ELF-1 (cell line): ENCODE measurements around the gene PAIP2.
"Not testable (repeated sequence)": the region's sequence is repeated elsewhere in the genome, so short reads cannot be mapped to it uniquely, and the experiment has no call there.

Source experiments
- DNase-seq: peaks from one replicate; pipeline ENCODE4 v3.0.0-alpha.2; 2016; ENCODE audit warnings: low read depth, low spot score

The PAIP2 gene, protein sequence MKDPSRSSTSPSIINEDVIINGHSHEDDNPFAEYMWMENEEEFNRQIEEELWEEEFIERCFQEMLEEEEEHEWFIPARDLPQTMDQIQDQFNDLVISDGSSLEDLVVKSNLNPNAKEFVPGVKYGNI

DNA sequence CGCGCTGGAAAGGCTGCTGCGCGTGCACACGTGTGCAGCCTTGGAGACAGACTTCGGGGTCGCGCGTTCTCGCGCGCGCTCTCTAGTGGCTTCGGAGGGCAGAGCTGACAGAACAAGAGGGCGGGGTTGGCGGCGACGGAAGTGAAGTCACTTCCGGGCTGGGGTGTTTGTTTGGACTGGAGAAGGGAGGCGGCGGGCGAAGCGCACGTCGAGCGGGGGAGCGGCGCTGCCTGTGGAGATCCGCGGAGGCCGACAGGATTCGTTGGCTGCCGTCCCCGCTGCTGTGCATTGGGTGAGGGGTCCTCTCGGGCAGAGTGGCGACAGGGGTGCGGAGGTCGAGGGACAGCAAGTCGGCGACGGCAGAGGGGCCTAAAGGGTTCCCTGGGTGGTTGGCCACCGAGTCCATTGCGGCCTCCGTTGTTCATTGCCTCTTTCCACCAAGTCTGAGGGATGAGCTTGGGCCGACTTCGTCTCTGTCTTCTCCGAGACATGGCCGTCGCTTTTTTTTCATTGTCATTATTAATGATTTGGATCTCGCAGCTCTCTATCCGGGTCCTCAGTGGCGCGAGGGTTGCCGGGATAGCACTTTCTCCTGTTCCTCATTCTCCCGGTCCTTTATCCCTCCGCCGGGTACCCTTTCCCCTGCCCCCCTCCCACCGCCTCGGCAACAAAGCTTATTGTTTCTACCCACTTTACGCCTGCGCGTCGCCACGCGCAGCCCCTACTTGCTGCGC lies at the start of gene PAIP2:
PAIP2 (plus strand) TSS at position 166 of the 734 bp plus-strand sequence. CDS start 21,931 bp downstream, outside the sequence.
- peak; percentile 99 for DNase-seq

DNA sequence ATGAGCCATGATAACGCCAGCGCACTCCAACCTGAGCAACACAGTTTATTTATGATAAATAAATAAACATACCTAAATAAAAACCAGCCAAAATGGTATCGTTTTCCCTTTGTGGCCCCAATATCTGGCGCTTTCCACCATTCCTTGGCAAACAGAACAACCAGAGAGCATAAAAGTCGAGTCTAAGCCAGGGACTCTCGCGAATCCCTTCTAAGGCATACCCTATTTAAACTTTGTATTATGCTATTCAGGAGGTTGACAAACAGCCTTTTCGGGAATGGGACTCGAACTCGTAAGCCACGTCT lies 48.5 kb upstream of the PAIP2 start:
- DNase-seq = no peak

DNA sequence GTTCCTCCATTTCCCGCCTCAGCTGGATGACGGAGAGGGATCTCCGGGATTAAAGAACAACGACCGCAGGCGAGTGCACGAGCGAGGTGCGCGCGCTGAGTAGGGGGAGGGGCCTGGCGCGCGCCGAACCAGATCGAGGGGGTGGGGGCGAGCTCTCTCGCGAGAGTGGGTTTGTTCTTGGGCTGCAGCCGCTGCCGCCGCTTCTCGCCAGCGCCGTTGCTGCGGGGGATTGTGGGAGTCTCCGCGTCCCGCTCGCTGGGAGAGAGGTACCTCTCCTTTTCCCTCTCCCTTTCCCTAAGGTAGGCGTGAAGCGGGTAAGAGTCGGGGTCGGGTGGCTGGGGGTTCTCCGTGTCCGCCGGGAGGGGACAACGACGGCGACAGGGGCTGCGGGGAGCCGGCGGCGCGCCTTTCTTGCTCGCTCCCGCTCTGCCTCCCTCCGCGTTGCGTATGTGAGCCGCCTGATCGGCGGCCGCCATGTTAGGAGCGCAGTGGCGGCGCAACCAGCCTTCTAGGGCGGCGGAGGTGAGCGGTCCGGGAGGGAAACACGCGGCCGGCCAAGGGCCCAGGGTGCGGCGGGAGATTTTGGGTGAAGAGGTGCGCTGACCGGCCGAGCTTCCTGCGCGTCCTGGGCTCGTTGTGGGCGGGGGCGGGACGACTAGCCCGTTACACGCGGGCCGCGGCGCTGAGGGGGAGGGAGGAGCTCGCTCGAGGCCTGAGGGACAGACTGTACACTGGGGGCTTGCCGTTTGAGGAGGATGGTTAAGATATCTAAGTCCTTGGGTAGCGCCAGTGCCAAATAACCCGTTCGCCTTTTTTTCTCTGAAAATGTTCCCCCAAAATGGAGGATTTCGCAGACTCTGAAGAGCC lies 47.9 kb upstream of the PAIP2 start, which contains the start of gene MATR3:
MATR3 (plus strand) TSS at position 234 of the 867 bp plus-strand sequence. CDS start 13,676 bp downstream, outside the sequence.
- DNase-seq = peak; percentile 97

DNA sequence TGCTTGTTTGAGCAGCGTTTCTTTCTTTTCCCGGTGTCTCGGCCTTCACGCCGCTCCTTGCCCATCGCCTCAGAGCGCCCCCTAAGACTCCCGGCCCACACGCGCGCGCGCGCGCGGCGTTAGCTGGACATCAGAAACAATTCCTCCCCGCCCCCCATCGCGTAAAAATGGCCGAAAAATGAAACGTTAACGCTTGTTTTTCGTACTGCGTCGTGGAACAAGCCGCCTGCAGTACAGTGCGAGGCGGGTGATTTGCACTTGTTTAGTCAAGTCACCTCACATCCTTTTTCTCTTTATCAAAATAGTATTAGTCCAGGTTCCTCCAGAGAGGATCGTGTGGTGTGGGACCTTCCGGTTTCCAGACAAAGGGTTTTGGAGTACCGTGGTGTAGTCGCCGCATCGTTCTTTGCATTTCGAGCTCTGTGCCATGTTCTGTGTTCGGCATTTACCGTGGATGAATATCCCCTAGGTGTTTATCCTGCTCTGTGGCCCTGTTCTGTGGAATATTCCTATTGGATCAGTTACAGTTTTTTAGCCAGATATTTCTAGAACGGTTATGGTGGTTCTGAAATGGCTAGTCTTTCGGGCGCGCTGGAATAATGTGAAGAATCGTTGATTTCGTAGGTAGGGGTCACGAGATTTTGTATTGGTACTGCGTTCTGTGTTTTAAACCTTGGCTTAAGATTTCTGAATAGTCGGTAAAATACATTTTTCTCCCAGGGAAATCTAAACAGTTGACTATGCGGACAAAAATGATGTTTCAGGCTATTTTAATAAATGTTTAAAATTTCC lies 47.1 kb upstream of the PAIP2 start:
- peak; percentile 86 for DNase-seq

DNA sequence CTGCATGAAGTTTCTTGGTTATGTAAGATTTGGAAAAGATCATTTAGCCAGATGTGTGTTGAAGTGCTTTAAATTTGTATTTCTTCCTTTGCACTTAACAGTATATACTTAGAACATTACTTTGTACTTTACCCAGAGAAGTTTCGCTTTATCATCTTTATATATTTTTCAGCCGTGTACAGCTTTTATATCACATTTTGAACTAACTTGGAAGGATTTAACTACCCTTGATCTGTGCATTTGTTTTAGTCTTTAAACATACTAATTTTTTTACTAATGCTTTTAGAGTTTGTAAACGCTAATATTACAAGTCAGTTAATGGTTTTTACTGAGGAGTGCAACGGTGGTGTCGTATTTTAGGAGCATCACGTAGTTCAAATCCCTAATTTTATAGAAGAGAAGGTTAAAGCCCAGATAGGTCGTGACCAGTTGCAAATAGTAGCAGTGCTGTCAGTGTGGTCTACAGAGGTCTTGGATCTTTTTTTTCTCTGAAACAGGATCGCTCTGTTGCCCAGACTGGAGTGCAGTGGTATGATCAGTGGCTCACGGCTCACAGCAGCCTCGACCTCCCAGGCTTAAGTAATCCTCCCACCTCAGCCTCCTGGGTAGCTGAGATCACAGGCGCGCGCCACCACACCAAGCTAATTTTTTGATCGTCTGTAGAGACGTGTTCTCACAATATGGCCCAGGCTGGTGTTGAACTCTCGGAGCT lies 46.2 kb upstream of the PAIP2 start:
- DNase-seq = peak; percentile 81

DNA sequence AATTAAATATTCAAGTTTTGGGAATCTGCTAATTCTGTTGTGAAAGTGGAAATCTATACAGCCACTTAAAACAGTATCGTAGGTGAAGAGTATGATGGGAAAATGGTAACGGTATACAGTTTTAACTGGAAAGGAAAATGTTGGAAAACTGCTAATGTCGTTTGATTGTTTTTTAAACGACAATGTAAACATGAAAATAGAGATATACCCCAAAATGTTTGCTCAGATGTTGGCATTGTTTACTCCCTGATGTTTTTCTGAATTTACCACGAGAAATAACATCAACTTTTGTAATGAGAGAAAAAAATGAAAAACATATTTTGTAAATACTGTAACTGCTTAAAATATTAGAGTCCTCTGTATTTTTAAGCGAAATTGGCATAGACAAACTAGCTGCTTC lies 45.5 kb upstream of the PAIP2 start:
- no peak for DNase-seq

DNA sequence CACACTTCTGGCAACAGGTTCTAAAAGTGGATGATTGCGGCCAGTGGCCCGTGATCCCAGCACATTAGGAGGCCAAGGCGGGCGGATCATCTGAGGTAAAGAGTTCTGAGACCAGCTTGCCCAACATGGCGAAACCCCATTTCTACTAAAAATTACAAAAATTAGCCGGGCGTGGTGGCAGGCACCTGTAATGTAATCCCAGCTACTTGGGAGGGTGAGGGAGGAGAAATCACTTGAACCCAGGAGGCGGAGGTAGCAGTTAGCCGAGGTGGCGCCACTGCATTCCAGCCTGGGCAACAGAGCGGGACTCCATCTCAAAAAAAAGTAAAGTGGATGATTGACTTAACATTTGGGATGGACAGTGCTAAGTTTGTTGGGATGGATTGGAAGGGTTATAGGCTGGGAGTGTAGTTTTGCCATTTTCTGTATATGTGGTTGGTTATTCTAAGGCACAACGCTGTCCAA lies 44.8 kb upstream of the PAIP2 start:
- DNase-seq = peak; percentile 56

DNA sequence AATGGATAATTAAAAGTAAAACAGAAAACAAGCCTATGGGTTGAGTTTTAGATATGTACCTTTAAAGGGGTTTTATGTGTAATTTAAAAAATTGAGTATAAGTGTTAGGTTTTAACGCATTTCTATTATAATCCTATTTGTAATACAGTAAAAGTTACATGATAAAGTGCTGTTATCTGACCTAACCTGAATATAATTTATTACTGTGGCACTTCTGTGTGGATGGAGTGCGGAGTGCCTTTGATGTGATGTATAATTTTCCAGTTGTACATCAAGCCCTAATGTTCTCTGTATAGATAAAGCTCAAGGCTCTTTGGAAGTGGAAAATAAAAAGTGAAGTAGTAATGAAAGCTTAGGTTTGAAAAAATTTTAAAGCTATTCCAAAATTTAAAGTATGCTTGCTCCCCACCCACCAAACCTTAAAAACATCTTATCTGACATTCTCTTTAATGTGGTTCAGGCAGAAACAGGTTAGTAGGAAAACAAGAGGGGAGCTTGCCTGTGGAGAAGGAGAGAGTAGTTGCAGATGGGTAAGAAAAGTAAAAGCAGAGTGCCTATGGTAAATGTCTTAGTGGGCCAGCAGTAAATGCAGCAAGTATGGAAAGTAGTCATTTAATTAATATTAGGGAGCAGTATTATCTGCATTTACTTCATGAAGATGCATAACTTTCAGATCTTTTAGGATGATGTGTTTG lies 44.1 kb upstream of the PAIP2 start:
- no peak for DNase-seq

DNA sequence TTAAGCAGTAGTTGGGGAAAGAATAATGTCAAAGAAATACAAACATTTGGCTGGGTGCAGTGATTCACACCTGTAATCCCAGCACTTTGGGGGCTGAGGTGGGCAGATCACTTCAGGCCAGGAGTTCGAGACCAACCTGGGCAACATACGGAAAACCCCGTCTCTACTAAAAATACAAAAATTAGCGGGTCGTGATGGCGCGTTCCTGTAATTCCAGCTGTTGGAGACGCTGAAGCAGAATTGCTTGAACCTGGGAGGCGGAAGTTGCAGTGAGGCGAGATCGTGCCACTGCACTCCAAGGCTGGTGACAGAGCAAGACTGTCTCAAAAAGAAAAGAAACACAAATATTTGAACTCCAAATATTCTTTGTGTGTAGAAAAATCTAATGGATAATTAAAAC lies 43.4 kb upstream of the PAIP2 start:
- no peak for DNase-seq

DNA sequence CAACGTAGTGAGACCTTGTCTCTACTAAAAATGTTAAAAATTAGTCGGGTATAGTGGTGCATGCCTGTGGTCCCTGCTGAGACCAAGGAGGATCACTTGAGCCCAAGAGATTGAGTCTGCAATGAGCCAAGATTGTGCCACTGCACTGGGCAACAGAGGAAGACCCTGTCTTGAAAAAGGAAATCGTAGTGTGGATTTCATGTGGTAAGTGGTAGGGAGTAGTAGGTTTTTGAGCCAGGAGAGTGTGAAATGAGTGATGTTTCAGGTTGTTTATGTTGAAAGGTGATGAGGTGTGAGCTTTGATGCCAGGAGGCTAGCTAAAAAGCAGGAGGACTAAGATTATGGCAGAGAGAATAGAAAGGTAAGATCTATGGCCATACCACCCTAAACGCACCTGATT lies 42.2 kb upstream of the PAIP2 start:
- DNase-seq = no peak

DNA sequence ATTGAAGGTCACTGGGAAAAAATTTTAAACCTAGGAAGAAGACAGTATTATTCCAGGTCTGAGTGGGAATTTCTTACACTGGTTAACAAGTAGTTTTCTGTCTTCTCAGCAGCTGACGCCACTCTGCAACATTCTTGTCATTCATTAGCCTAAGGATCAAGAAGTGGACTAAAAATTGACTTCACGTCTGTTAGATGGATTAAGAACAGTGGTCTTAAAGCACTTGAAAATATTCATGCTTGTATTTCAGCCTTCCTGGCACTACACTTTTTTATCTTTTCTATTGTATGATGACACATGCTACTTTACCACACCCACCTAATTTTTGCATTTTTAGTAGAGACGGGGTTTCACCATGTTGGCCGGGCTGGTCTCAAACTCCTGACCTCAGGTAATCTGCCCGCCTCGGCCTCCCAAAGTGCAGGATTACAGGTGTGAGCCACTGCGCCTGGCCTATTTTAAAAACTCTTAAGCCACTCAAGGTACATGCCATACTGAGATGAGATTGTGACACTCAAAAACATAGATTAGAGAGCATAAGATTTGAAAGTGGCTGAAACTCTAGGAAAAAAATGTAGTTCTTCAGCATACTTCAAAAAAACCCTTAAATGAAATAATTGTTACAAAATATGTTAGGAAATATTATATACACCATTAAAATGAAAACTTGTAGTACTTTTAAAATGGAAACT lies 39.7 kb upstream of the PAIP2 start:
- DNase-seq = no peak

DNA sequence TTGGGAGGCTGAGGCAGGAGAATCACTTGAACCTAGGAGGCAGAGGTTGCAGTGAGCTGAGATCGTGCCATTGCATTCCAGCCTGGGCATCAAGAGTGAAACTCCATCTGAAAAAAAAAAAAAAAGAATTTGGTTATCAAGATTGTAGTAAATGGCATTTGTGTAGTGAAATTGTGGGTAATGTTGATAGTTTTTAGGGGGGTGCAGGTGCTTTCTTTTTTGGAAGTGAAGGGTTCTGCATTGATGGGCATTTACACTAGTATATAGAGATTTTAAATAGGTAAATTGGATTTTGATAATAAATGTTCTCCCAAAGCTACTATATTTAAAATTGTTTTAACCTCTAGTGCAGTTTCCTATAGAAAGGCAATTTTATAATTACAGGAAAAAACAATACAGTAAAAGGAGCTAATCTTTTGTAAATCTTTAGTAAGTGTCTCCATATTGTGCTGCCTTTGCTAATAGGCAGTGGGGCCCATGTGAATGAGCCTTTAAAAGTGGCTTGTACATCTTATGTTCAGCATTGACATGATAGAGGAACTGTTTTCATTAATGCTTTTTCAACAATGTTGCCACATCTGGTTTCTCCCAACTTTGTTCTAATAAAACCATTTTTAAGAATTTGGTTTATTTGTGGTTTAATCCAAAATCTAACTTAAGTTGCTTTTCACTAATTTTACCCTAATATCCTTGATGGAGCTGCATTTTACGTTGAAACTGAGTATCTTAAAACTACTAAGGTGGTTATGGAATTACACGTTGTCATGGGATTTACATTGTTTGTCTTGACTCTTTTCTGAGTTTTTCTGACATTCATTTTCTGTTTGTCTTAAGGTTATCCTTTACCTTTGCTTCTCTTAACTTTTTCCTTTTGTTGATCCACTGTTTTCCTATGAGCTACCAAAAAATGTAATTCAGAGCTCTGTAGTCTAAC lies 37.0 kb upstream of the PAIP2 start:
- DNase-seq = no peak

DNA sequence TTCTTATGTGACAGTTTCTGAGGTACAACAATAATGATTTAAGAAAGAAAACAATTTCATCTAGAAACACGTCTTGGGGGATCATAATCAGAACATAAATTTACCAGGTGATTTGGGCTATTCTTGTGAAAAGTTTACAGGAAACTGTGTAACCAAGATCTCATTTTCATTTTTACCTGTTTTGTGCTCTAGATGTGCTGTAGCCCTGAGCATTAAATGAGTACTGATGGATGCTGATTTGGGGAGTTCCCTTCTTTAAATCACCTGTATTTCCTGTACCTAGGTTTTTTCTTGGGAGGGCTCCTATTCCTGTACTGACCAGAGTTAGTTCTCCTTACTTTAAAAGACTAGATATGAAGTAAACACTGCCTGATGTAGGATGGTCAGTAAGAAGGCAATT lies 35.5 kb upstream of the PAIP2 start:
- no peak for DNase-seq

DNA sequence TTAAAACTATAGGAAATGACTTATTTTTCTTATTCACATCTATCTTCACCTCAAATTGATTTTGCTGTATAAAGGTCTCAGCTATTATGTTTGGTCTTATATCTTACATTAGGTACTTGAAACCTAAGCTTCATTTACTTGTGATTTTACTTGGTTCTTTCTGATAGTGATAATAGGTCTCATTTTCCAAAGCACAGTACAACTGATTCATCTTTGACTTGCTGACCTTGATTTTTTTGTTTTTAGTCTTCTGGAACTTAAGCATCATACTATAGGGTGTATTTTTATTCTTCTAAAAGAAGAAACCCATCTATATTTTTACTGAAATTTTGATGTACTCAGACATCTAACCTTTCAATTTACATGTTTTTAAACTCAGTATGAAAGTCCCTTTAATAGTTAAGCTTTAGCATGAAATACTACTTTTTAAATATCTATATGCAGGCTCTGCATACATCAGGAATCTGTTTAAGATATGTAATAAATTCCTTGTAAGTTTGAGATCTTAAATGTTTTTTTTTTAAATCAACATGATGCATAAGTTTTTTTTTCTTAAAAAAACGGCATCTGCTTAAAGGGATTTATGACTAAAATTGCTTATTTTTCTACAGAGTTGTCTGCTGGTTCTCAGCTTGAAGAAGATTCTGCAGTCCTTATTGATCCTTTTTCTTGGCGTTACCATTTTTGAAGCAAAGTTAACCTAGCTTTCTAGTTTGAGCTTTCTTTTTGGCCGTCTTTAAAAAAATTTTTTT lies 34.9 kb upstream of the PAIP2 start:
- DNase-seq = no peak

DNA sequence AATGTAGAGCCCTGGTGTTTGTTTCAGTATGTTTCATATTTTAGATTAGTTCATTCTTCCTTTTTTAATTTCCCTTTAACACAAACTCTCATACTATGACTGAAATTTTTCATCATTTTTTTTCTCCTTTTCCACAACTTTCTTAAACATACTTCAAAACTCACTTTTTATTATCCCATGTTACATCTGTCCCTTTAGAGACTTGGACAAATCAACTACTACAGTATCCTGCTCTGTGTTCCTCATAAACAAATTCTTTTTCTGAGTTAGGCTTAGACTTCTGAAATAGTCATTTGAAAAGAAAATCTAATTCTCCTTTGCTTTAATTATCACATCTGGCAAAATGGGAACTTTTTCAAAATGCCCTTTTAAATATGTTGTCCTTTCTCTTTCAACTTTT lies 32.9 kb upstream of the PAIP2 start:
- no peak for DNase-seq

DNA sequence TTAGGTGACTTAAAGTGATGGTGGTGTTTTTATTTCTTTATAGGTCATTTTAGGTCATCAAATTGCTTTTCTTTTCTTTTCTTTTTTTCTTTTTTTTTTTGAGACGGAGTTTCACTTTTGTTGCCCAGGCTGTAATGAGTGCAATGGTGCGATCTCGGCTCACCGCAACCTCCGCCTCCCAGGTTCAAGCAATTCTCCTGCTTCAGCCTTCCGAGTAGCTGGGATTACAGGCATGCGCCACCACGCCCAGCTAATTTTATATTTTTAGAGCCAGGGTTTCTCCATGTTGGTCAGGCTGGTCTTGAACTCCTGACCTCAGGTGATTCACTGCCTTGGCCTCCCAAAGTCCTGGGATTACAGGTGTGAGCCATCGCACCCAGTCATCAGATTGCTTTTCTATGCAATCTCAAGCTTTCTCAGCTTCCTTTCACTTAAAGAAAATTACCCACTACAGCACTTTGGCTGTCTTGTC lies 30.9 kb upstream of the PAIP2 start:
- not testable (repeated sequence) for DNase-seq

DNA sequence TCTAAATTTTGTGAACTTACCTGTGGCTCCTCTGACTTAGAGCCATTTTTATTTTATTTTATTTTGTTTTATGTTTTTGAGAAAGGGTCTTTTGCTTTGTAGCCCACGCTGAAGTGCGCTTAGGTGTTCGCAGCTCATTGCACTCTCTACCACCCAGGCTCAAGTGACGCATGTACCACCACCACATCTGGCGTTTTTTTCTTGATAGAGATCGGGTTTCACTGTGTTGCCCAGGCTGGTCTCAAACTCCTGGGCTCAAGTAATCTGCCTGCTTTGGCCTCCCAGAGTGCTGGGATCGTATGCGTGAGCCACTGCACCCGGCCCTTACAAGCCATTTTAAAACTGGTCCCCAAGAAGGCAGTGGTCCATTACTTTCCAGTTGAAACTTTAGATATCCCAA lies 29.6 kb upstream of the PAIP2 start:
- peak; percentile 65 for DNase-seq

DNA sequence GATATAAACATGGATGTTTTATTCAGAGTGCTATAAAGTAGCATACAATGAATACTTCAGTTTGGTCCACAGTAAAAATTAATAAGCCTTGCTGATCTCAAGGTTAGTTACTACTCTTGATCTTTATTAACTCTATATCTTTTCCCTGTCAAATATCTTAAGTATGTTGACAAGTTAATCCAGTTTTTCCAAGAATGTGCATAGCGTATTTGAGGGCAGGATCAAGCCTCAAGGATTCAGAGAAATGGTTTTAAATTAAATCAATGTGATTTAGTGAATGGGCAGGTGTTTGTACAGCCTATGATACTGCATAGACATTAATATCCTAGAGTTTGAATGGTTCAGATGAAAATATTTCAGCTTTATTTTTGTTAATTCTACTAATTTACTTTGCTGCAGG lies 27.4 kb upstream of the PAIP2 start:
- no peak for DNase-seq
